Measurements from ENCODE around the gene PARP9.

GRCh38 chr3:122538956-122539490 is 25.1 kb downstream of the PARP9 start:
- TF ChIP-seq, protein P1, sequence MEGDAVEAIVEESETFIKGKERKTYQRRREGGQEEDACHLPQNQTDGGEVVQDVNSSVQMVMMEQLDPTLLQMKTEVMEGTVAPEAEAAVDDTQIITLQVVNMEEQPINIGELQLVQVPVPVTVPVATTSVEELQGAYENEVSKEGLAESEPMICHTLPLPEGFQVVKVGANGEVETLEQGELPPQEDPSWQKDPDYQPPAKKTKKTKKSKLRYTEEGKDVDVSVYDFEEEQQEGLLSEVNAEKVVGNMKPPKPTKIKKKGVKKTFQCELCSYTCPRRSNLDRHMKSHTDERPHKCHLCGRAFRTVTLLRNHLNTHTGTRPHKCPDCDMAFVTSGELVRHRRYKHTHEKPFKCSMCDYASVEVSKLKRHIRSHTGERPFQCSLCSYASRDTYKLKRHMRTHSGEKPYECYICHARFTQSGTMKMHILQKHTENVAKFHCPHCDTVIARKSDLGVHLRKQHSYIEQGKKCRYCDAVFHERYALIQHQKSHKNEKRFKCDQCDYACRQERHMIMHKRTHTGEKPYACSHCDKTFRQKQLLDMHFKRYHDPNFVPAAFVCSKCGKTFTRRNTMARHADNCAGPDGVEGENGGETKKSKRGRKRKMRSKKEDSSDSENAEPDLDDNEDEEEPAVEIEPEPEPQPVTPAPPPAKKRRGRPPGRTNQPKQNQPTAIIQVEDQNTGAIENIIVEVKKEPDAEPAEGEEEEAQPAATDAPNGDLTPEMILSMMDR (IDR thresholded peaks at IDR 0.05; ENCODE audit: low read length): no peak
- no peak for TF ChIP-seq EZH2 (IDR thresholded peaks at IDR 0.05; ENCODE audit: borderline replicate concordance, low read length)

All from OCI-LY1 (cell line).